Measurements from ENCODE around the gene TMEM253. TPM values are rescaled to one million over a fixed set of nuclear protein-coding genes. Genes with fewer than 3 reads are reported as not detected.

Gene TMEM253
- total and polyA plus RNA-seq, 4 donors, result 0.14 to 0.25 (median 0.19) TPM; not detected in 1

DNA sequence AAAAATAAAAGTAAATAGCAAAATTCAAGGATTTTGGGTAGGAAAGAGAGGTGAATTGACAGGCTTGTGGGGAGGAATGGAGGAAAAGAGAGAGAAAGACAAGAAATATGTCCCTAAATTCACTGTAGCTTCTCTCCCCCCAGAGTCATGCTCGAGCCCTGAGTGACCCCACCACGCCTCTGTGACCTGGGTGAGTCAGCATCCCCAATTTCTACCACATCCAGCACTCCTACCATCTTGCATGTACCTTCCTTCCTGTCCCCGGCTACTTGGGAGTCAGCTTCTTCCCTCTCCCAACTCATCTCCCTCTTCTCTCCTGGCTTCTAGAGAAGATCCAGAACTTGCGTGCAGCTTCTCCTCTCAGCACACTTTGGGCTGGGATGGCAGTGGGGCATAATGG, 12.2 kb upstream of the TMEM253 start (continued):
- TF ChIP-seq EGR1 (IDR thresholded peaks at IDR 0.05; ENCODE audit: low read depth in 2 of 2) (no peak), MAX (IDR thresholded peaks at IDR 0.05) (no peak), HNF4A (conservative IDR thresholded peaks at IDR 0.05) (no peak), ATF3 (IDR thresholded peaks at IDR 0.05) (no peak)
- TF ChIP-seq, protein P1, sequence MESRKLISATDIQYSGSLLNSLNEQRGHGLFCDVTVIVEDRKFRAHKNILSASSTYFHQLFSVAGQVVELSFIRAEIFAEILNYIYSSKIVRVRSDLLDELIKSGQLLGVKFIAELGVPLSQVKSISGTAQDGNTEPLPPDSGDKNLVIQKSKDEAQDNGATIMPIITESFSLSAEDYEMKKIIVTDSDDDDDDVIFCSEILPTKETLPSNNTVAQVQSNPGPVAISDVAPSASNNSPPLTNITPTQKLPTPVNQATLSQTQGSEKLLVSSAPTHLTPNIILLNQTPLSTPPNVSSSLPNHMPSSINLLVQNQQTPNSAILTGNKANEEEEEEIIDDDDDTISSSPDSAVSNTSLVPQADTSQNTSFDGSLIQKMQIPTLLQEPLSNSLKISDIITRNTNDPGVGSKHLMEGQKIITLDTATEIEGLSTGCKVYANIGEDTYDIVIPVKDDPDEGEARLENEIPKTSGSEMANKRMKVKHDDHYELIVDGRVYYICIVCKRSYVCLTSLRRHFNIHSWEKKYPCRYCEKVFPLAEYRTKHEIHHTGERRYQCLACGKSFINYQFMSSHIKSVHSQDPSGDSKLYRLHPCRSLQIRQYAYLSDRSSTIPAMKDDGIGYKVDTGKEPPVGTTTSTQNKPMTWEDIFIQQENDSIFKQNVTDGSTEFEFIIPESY (IDR thresholded peaks at IDR 0.05), result no peak

DNA sequence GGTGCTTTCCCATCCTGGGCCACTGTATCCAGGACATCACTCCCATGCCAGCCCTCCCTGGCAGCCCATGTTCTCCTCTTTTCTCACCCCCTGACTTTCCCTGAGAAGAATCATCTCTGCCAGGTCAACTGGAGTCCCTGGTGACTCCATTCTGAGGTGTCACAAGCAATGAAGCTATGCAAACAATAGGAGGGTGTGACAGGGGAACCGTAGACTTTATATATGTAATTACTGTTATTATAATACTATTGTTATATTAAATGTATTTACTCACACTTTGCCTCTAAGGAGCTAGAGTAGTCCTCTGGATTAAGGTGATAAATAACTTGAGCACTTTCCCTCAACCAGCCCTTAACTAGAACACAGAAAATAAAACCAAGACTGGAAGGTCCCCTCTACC, 11.6 kb upstream of the TMEM253 start:
- Histone ChIP-seq H3K36me3 (ENCODE audit: control insufficient read depth in 4 of 4, insufficient read depth in 3 of 4, low read depth in 1 of 4, low read length in 3 of 4) (peaks cover 15 to 34% (median 24%) of the 10 kb centered on the region in 4 donors), H3K9me3 (ENCODE audit: control insufficient read depth in 4 of 4, low read length in 3 of 4) (no peaks in the 10 kb centered on the region), H3K9ac (ENCODE audit: low read depth in 1 of 2, low read length in 2 of 2) (no peak overlapping the region), H3K4me1 (ENCODE audit: control insufficient read depth in 4 of 4, insufficient read depth in 4 of 4, low read length in 3 of 4) (peaks cover 7 to 21% (median 14%) of the 10 kb centered on the region in 4 donors), H3K4me3 (ENCODE audit: low read depth in 1 of 3, low read length in 3 of 3) (no peak overlapping the region), H3K27me3 (ENCODE audit: control insufficient read depth in 4 of 4, insufficient read depth in 4 of 4, low read length in 3 of 4) (no peaks in the 10 kb centered on the region), H3K27ac (ENCODE audit: low read depth in 1 of 2, low read length in 2 of 2) (no peak overlapping the region)
- no peak for TF ChIP-seq GABPA (IDR thresholded peaks at IDR 0.05 in 1 of 2, conservative IDR thresholded peaks at IDR 0.05 in 1 of 2)
- no peak for DNase-seq (ENCODE audit: low spot score)
- 76% methylated on average over 1 of the region's 1 CpG for WGBS

GRCh38 chr14:21089877-21090193, 11.0 kb upstream of the TMEM253 start:
- H3K36me3 ChIP-seq (ENCODE audit: control insufficient read depth in 4 of 4, insufficient read depth in 3 of 4, low read depth in 1 of 4, low read length in 3 of 4), result peaks cover 15 to 31% (median 20%) of the 10 kb centered on the region in 4 donors
- peaks cover 6 to 15% (median 8%) of the 10 kb centered on the region in 4 donors for H3K4me1 ChIP-seq (ENCODE audit: control insufficient read depth in 4 of 4, insufficient read depth in 4 of 4, low read length in 3 of 4)
- 89% methylated on average over 5 of the region's 5 CpGs for WGBS
- no peak overlapping the region for H3K4me3 ChIP-seq (ENCODE audit: low read depth in 1 of 3, low read length in 3 of 3)
- no peak for TF ChIP-seq SP1 (IDR thresholded peaks at IDR 0.05)
- TF ChIP-seq NR2F2 (IDR thresholded peaks at IDR 0.05), result no peak
- no peak for TF ChIP-seq RXRA (IDR thresholded peaks at IDR 0.05)
- no peak for TF ChIP-seq JUND (IDR thresholded peaks at IDR 0.05)
- no peak for TF ChIP-seq EGR1 (IDR thresholded peaks at IDR 0.05; ENCODE audit: low read depth in 2 of 2)
- TF ChIP-seq FOXA1 (IDR thresholded peaks at IDR 0.05), result no peak
- TF ChIP-seq CTCF (IDR thresholded peaks at IDR 0.05; ENCODE audit: low read depth, low read length, missing input control), result no peak
- no peaks in the 10 kb centered on the region for H3K27me3 ChIP-seq (ENCODE audit: control insufficient read depth in 4 of 4, insufficient read depth in 4 of 4, low read length in 3 of 4)
- DNase-seq (ENCODE audit: low spot score), result no peak
- H3K9ac ChIP-seq (ENCODE audit: low read depth in 1 of 2, low read length in 2 of 2), result no peak overlapping the region
- no peak overlapping the region for H3K27ac ChIP-seq (ENCODE audit: low read depth in 1 of 2, low read length in 2 of 2)
- H3K9me3 ChIP-seq (ENCODE audit: control insufficient read depth in 4 of 4, low read length in 3 of 4), result no peaks in the 10 kb centered on the region

Measured in liver (tissue), 9 donors.